PC-3 (cell line): Measurements from ENCODE around the gene CPN1.
"Not testable (repeated sequence)": the region's sequence is repeated elsewhere in the genome, so short reads cannot be mapped to it uniquely, and the experiment has no call there.

Experiments
- CTCF ChIP-seq: fragments of 300-600 bp; sonication (generic); conservative IDR thresholded peaks from 2 replicates; pipeline ENCODE4 v1.5.1; 2017; ENCODE audit warnings: antibody characterized with exemption, low read depth, mild to moderate bottlenecking, low read length
- EZH2 ChIP-seq: fragments of 300-600 bp; sonication (generic); IDR thresholded peaks from one replicate; pipeline ENCODE4 v1.6.1; 2017; ENCODE audit warnings: antibody characterized with exemption, mild to moderate bottlenecking, low read length; ENCODE audit not compliant: unreplicated experiment
- EZH2phosphoT487 ChIP-seq: fragments of 300-600 bp; sonication (generic); IDR thresholded peaks from 2 replicates; pipeline ENCODE4 v1.6.1; 2018; ENCODE audit warnings: mild to moderate bottlenecking, antibody characterized with exemption, low read length, borderline replicate concordance

GRCh38 chr10:100086708-100087107 is 5.0 kb upstream of the CPN1 start:
- TF ChIP-seq CTCF, EZH2, EZH2phosphoT487: not testable (repeated sequence)
